Progenitor cell of endocrine pancreas (in vitro differentiated cells): ENCODE results near the gene EFL1. TPM values are rescaled to one million over a fixed set of nuclear protein-coding genes. Genes with fewer than 3 reads are reported as not detected.

Experiments used
- DNase-seq: peaks from one replicate; pipeline ENCODE4 v3.0.0; 2021; ENCODE audit warnings: low spot score; ENCODE audit not compliant: unreplicated experiment
- H3K27ac Mint-ChIP-seq: 2 replicates; pipeline ENCODE4 v1.8.0; 2021; ENCODE audit warnings: mild to moderate bottlenecking, moderate library complexity, mixed read lengths
- H3K27me3 Mint-ChIP-seq: 2 replicates; pipeline ENCODE4 v1.8.0; 2021; ENCODE audit warnings: mixed read lengths
- H3K36me3 Mint-ChIP-seq: 2 replicates; pipeline ENCODE4 v1.8.0; 2022; ENCODE audit warnings: mixed read lengths; ENCODE audit not compliant: insufficient read depth
- H3K4me1 Mint-ChIP-seq: 2 replicates; pipeline ENCODE4 v1.8.0; 2021; ENCODE audit warnings: low read depth, mixed read lengths
- H3K4me3 Mint-ChIP-seq: 2 replicates; pipeline ENCODE4 v1.8.0; 2021; ENCODE audit warnings: low read depth, mild to moderate bottlenecking, moderate library complexity, mixed read lengths
- H3K9me3 Mint-ChIP-seq: 2 replicates; pipeline ENCODE4 v1.8.0; 2021; ENCODE audit warnings: low read depth, mixed read lengths
- CTCF ChIP-seq: fragments of 200-600 bp; sonication (generic); IDR thresholded peaks from one replicate; pipeline ENCODE4 v1.5.0; 2021; ENCODE audit warnings: antibody characterized with exemption, mild to moderate bottlenecking; ENCODE audit not compliant: unreplicated experiment
- total RNA-seq: library from RNA; stranded (reverse); gene quantifications from 2 replicates; pipeline ENCODE4 v1.2.1, GENCODE V29; 2021

EFL1 gene
- total RNA-seq, 1 donor from 2014 or later, result 31.1 TPM

- no peak for TF ChIP-seq CTCF
- peaks cover 4% of the 10 kb centered on the region for H3K27me3 Mint-ChIP-seq
- H3K9me3 Mint-ChIP-seq, result peaks cover 3% of the 10 kb centered on the region
- no peaks in the 10 kb centered on the region for H3K4me1 Mint-ChIP-seq
- DNase-seq, result no peak
- H3K4me3 Mint-ChIP-seq, result no peak overlapping the region
- no peaks in the 10 kb centered on the region for H3K36me3 Mint-ChIP-seq
- H3K27ac Mint-ChIP-seq, result no peak overlapping the region
These were observed 149.3 kb downstream of the EFL1 start for GRCh38 chr15:82113106-82113715.

- no peak overlapping the region for H3K4me3 Mint-ChIP-seq
- H3K27me3 Mint-ChIP-seq, result peaks cover 4% of the 10 kb centered on the region
- no peak for TF ChIP-seq CTCF
- H3K4me1 Mint-ChIP-seq, result no peaks in the 10 kb centered on the region
- peaks cover 3% of the 10 kb centered on the region for H3K9me3 Mint-ChIP-seq
- H3K27ac Mint-ChIP-seq, result no peak overlapping the region
- H3K36me3 Mint-ChIP-seq, result no peaks in the 10 kb centered on the region
- no peak for DNase-seq
These were observed 150.6 kb downstream of the EFL1 start for GRCh38 chr15:82111918-82112317.

GRCh38 chr15:82110144-82110543 is 152.4 kb downstream of the EFL1 start:
- H3K4me3 Mint-ChIP-seq, result no peak overlapping the region
- H3K4me1 Mint-ChIP-seq, result peaks cover 2% of the 10 kb centered on the region
- TF ChIP-seq CTCF, result no peak
- H3K9me3 Mint-ChIP-seq, result peaks cover 3% of the 10 kb centered on the region
- H3K27ac Mint-ChIP-seq, result no peak overlapping the region
- peaks cover 4% of the 10 kb centered on the region for H3K27me3 Mint-ChIP-seq
- no peak for DNase-seq
- no peaks in the 10 kb centered on the region for H3K36me3 Mint-ChIP-seq

- Mint-ChIP-seq H3K4me3 (no peak overlapping the region), H3K27ac (peak overlapping the region; percentile 27), H3K4me1 (peaks cover 2% of the 10 kb centered on the region), H3K9me3 (peaks cover 3% of the 10 kb centered on the region), H3K27me3 (peaks cover 4% of the 10 kb centered on the region), H3K36me3 (no peaks in the 10 kb centered on the region)
- peak; percentile 67 for TF ChIP-seq CTCF
- peak; percentile 40 for DNase-seq
These were observed 153.9 kb downstream of the EFL1 start for GRCh38 chr15:82108489-82109078.

GRCh38 chr15:82106679-82107078 is 155.9 kb downstream of the EFL1 start:
- TF ChIP-seq CTCF, result no peak
- Mint-ChIP-seq H3K4me1 (peaks cover 2% of the 10 kb centered on the region), H3K27me3 (peaks cover 4% of the 10 kb centered on the region), H3K27ac (no peak overlapping the region), H3K4me3 (no peak overlapping the region), H3K9me3 (peaks cover 3% of the 10 kb centered on the region), H3K36me3 (no peaks in the 10 kb centered on the region)
- no peak for DNase-seq
